K562 (cell line): ENCODE results near the gene URM1. TPM values are rescaled to one million over a fixed set of nuclear protein-coding genes. Genes with fewer than 3 reads are reported as not detected.

Experiments used
- ATAC-seq: fragments of 200-7000 bp; cut with Tn5 transposase; 3 replicates; pipeline ENCODE4 v1.9.1; 2020; ENCODE audit warnings: moderate library complexity
- Bru-seq: library from RNA; stranded (reverse); fragments of 400-500 nt; gene quantifications from one replicate; lab custom pipeline; 2021; lab: Mats Ljungman, UMichigan
- BruChase-seq, 2 experiments: library from RNA; stranded (reverse); fragments of 400-500 nt; gene quantifications; one replicate each; lab custom pipeline; 2021; lab: Mats Ljungman, UMichigan
- BruUV-seq: library from RNA; stranded (reverse); fragments of 400-500 nt; replicated peaks from 2 replicates; lab custom pipeline; 2021; lab: Mats Ljungman, UMichigan
- CTCF ChIA-PET: fragments of 300-600 bp; formaldehyde crosslinking; extraction: SDS; loops from one replicate; lab custom pipeline; 2021; ENCODE audit warnings: low intra/inter-chr PET ratio; lab: Yijun Ruan, JAX
- POLR2A ChIA-PET: fragments of 300-600, 350-650 bp; sonication (Branson Sonifier 250); formaldehyde crosslinking; extraction: SDS; loops from one replicate; lab custom pipeline; 2021; ENCODE audit warnings: antibody characterized with exemption, inconsistent platforms; lab: Yijun Ruan, JAX
- DNase-seq, 4 experiments: peaks; one replicate each; pipeline versions ENCODE4 v3.0.0 to v3.0.0-alpha.2; 2011 to 2018; ENCODE audit warnings: low spot score in 3 of 4, mixed read lengths in 3 of 4; ENCODE audit errors: extremely low read depth in 1 of 4
- FAIRE-seq: peaks from 2 replicates; lab custom pipeline; 2011; peaks lifted over from hg19 to GRCh38; lab: Jason Lieb, UNC
- H2AFZ ChIP-seq: 2 replicates; pipeline ENCODE4 v1.6.0; 2011; ENCODE audit warnings: low read depth, low read length, control low read depth, inconsistent platforms
- H3K27ac ChIP-seq: fragments of 200-600 bp; 3 replicates; pipeline ENCODE4 v1.8.0; 2011; ENCODE audit warnings: low read depth, mild to moderate bottlenecking, control low read depth, inconsistent platforms, low read length, moderate library complexity, mixed read lengths; ENCODE audit errors: extremely low read depth
- H3K27me3 ChIP-seq, 2 experiments: fragments of 300-600 bp in 1 of 2; 2 replicates in 1 of 2; 3 replicates in 1 of 2; pipeline versions ENCODE4 v1.6.0 to v1.8.0; 2011; ENCODE audit warnings: inconsistent platforms in 2 of 2, low read length in 2 of 2, mild to moderate bottlenecking in 1 of 2, mixed read lengths in 1 of 2, moderate library complexity in 1 of 2; ENCODE audit not compliant: control insufficient read depth in 2 of 2, insufficient read depth in 2 of 2
- H3K36me3 ChIP-seq: fragments of 300-600 bp; 3 replicates; pipeline ENCODE4 v1.8.0; 2011; ENCODE audit warnings: mild to moderate bottlenecking, low read length, inconsistent platforms; ENCODE audit not compliant: control insufficient read depth, insufficient read depth
- H3K4me1 ChIP-seq, 2 experiments: fragments of 200-600 bp in 1 of 2; replicated peaks in 1 of 2; 2 replicates in 1 of 2; 3 replicates in 1 of 2; pipeline versions ENCODE4 v1.5.1 to v1.8.0; 2011; ENCODE audit warnings: inconsistent platforms in 2 of 2, low read length in 2 of 2, mild to moderate bottlenecking in 1 of 2, mixed read lengths in 1 of 2, moderate library complexity in 1 of 2; ENCODE audit not compliant: control insufficient read depth in 2 of 2, insufficient read depth in 2 of 2
- H3K4me2 ChIP-seq: 2 replicates; pipeline ENCODE4 v1.6.1; 2011; ENCODE audit warnings: low read length, control low read depth, inconsistent platforms, mixed read lengths; ENCODE audit not compliant: insufficient read depth
- H3K4me3 ChIP-seq: fragments of 200-600 bp; sonication (generic), shearing (Covaris generic); 2 replicates; pipeline ENCODE4 v1.5.1; 2016; ENCODE audit warnings: control low read depth, inconsistent platforms
- H3K79me2 ChIP-seq: fragments of 200-600 bp; 3 replicates; pipeline ENCODE4 v1.8.0; 2011; ENCODE audit warnings: low read length, inconsistent platforms; ENCODE audit not compliant: control insufficient read depth, insufficient read depth
- H3K9ac ChIP-seq, 2 experiments: 2 replicates each; pipeline versions ENCODE4 v1.6.0 to v1.6.1; 2011; ENCODE audit warnings: low read depth in 2 of 2, low read length in 2 of 2, control low read depth in 1 of 2, inconsistent platforms in 1 of 2, mild to moderate bottlenecking in 1 of 2, mixed read lengths in 1 of 2; ENCODE audit not compliant: insufficient read depth in 1 of 2
- H3K9me1 ChIP-seq: one replicate; pipeline ENCODE4 v1.6.0; 2011; ENCODE audit warnings: inconsistent platforms, mild to moderate bottlenecking, low read length, moderate library complexity; ENCODE audit not compliant: control insufficient read depth, insufficient read depth
- H3K9me3 ChIP-seq: replicated peaks from 2 replicates; pipeline ENCODE4 v1.5.1; 2011; ENCODE audit warnings: low read depth, low read length, inconsistent platforms; ENCODE audit not compliant: control insufficient read depth, insufficient read depth
- H4K20me1 ChIP-seq: replicated peaks from 2 replicates; pipeline ENCODE4 v1.6.1; 2011; ENCODE audit warnings: low read length, inconsistent platforms, mixed read lengths; ENCODE audit not compliant: control insufficient read depth, insufficient read depth
- ARID1B ChIP-seq: fragments of 450-650 bp; IDR thresholded peaks from 2 replicates; pipeline ENCODE4 v1.6.1; 2016; ENCODE audit warnings: antibody characterized with exemption, mild to moderate bottlenecking, inconsistent platforms
- BDP1 ChIP-seq: IDR thresholded peaks from 3 replicates; pipeline ENCODE4 v1.6.1; 2011; ENCODE audit not compliant: insufficient read length, insufficient read depth
- MTA2 ChIP-seq: fragments of 450-650 bp; IDR thresholded peaks from 2 replicates; pipeline ENCODE4 v1.6.1; 2016; ENCODE audit warnings: low read depth
- NR2C2 ChIP-seq, 2 experiments: fragments of 200-800 bp in 1 of 2; sonication (Bioruptor generic) in 1 of 2; sonication (generic) in 1 of 2; formaldehyde crosslinking in 1 of 2; IDR thresholded peaks; 2 replicates each; pipeline versions ENCODE4 v1.6.1 to v1.8.0; 2016 to 2022; ENCODE audit warnings: mild to moderate bottlenecking in 1 of 2, missing compliant biosample characterization in 1 of 2, missing genetic modification characterization in 1 of 2, missing genetic modification reagents in 1 of 2
- SMAD3 ChIP-seq: fragments of 450-650 bp; formaldehyde crosslinking; conservative IDR thresholded peaks from 2 replicates; pipeline ENCODE4 v1.4.0; 2020; ENCODE audit warnings: mild to moderate bottlenecking
- TAF15 ChIP-seq: fragments of 200-400 bp; formaldehyde crosslinking; IDR thresholded peaks from 2 replicates; pipeline ENCODE4 v1.6.1; 2017; ENCODE audit warnings: mild to moderate bottlenecking, low read depth, low read length, moderate library complexity
- TCF15 ChIP-seq: fragments of 250-450 bp; sonication (Bioruptor Pico); IDR thresholded peaks from 2 replicates; pipeline ENCODE4 v1.8.0; 2022; ENCODE audit warnings: moderate library complexity, mild to moderate bottlenecking, inconsistent platforms
- ZNF644 ChIP-seq: fragments of 200-800 bp; sonication (Bioruptor generic); IDR thresholded peaks from 2 replicates; pipeline ENCODE4 v1.6.1; 2016; ENCODE audit warnings: low read depth, missing genetic modification characterization, missing compliant biosample characterization
- WGBS: fragments of 100-300 bp; shearing (Covaris generic); methylation state at CpG from one replicate; pipeline ENCODE4 v1.1.6; 2016; ENCODE audit warnings: low coverage, mixed read lengths; ENCODE audit not compliant: insufficient coverage; ENCODE audit errors: missing lambda C conversion rate; 5-methylcytosine and 5-hydroxymethylcytosine counted together
- in situ Hi-C: fragments of 300-500 bp; cut with MboI; formaldehyde crosslinking; loops from 4 replicates; pipeline ENCODE4 v1.15.0; 2018; ENCODE audit warnings: inconsistent platforms, mixed read lengths
- intact Hi-C: fragments of 100-400 bp; cut with micrococcal nuclease; formaldehyde crosslinking; loops from 2 replicates; pipeline ENCODE4 v1.14.2; 2022
- long read RNA-seq, 3 experiments: library from polyadenylated mRNA in 2 of 3; library from RNA in 1 of 3; unstranded in 2 of 3; stranded (forward) in 1 of 3; transcript quantifications; one replicate each; pipeline ENCODE4 v2.0.0, GENCODE V29; 2019 to 2022
- polyA minus RNA-seq, 3 experiments: library from RNA; depleted of rRNA, polyadenylated mRNA; stranded (reverse); fragments of >200 nt; gene quantifications; 2 replicates each; pipeline ENCODE4 v1.2.3, GENCODE V29; 2011
- polyA plus RNA-seq, 8 experiments: library from polyadenylated mRNA; depleted of rRNA in 4 of 8; stranded (reverse) in 5 of 8; unstranded in 3 of 8; fragments of >200 nt; fragmentation: Nextera tagmentation in 2 of 8; fragmentation: Illumina TruSeq in 1 of 8; extraction: Ambion mirVana in 2 of 8; extraction: Trizol in 1 of 8; gene quantifications; 2 replicates each; pipeline versions ENCODE4 v1.2.1 to v1.2.3, GENCODE V29; 2011 to 2014; ENCODE audit warnings: inconsistent platforms in 1 of 8, missing spikeins in 1 of 8
- total RNA-seq, 7 experiments: library from RNA; depleted of rRNA in 6 of 7; stranded (reverse); fragments of >200 nt in 6 of 7; fragmentation: Illumina TruSeq in 2 of 7; extraction: Trizol in 2 of 7; gene quantifications; 2 replicates each; pipeline versions ENCODE4 v1.2.1 to v1.2.3, GENCODE V29; 2011 to 2021; ENCODE audit warnings: low replicate concordance in 1 of 7
- TF ChIP-seq, protein P1 (sequence below): fragments of 450-650 bp; IDR thresholded peaks from 2 replicates; pipeline ENCODE4 v1.6.1; 2016; ENCODE audit warnings: mild to moderate bottlenecking
- TF ChIP-seq, protein P2 (sequence below): fragments of 450-650 bp; formaldehyde crosslinking; IDR thresholded peaks from 2 replicates; pipeline ENCODE4 v1.4.0; 2020; ENCODE audit warnings: mild to moderate bottlenecking, mixed read lengths

The URM1 gene
- total RNA-seq (2011; cell fraction: chromatin; rRNA removed; ENCODE audit: low replicate concordance): 21.1 and 48.4 TPM in 2 replicates
- 27.8 and 30.0 TPM in 2 replicates for total RNA-seq (2011; cell fraction: nucleolus; rRNA removed)
- 33.7 and 46.3 TPM in 2 replicates for total RNA-seq (2011; cell fraction: nucleoplasm; rRNA removed)
- total RNA-seq (2014; rRNA removed) (53.3 and 68.0 TPM in 2 replicates), total RNA-seq (2014; rRNA removed; fragmentation: Illumina TruSeq; extraction: Trizol) (25.4 and 35.7 TPM in 2 replicates), total RNA-seq (2015; rRNA removed; fragmentation: Illumina TruSeq; extraction: Trizol) (33.7 and 37.3 TPM in 2 replicates), total RNA-seq (2021) (82.0 and 83.8 TPM in 2 replicates), polyA plus RNA-seq (2011; rRNA removed) (57.0 and 74.4 TPM in 2 replicates), polyA plus RNA-seq (2014; fragmentation: Illumina TruSeq; extraction: Trizol) (88.9 and 90.6 TPM in 2 replicates), polyA plus RNA-seq (2014; fragmentation: Nextera tagmentation; extraction: Ambion mirVana) (10 to 100 TPM; 10.1 to 24.7 TPM), polyA plus RNA-seq (2014; rRNA removed) (72.1 and 81.3 TPM in 2 replicates), polyA minus RNA-seq (2011; rRNA and poly(A)+ RNA removed) (19.9 and 27.1 TPM in 2 replicates), Bru-seq, nascent RNA (percentile 75 among the genes with signal in this experiment), BruChase-seq, experiment 1, labeled RNA remaining after a 2-hour chase (percentile 77 among the genes with signal in this experiment), BruChase-seq, experiment 2, labeled RNA remaining after a 6-hour chase (percentile 74 among the genes with signal in this experiment)
- polyA plus RNA-seq (2011; cell fraction: cytosol; rRNA removed): 67.6 and 87.3 TPM in 2 replicates
- polyA plus RNA-seq (2011; cell fraction: nucleus; rRNA removed): 57.5 and 83.7 TPM in 2 replicates
- 87.7 and 104 TPM in 2 replicates for polyA plus RNA-seq (2012)
- 25.8 and 28.1 TPM in 2 replicates for polyA minus RNA-seq (2011; cell fraction: cytosol; rRNA and poly(A)+ RNA removed)
- 8.9 and 11.1 TPM in 2 replicates for polyA minus RNA-seq (2011; cell fraction: nucleus; rRNA and poly(A)+ RNA removed)
- long read RNA-seq, experiment 1, transcript URM1-203 (5 exons, 2,650 nt): major isoform, 24 of 102 reads
- long read RNA-seq, experiment 1, partial matches to known transcripts: 71 of 102 reads
- long read RNA-seq, experiment 1, other reads (novel, unspliced or antisense): 3 of 102 reads
- long read RNA-seq, experiment 2, transcript URM1-203 (5 exons, 2,650 nt): major isoform, 52 of 160 reads
- long read RNA-seq, experiment 2, partial matches to known transcripts: 42 of 160 reads
- long read RNA-seq, experiment 2, other reads (novel, unspliced or antisense): 66 of 160 reads
- long read RNA-seq, experiment 3, transcript URM1-203 (5 exons, 2,650 nt): major isoform, 44 of 57 reads
- long read RNA-seq, experiment 3, partial matches to known transcripts: 0 of 57 reads
- long read RNA-seq, experiment 3, other reads (novel, unspliced or antisense): 10 of 57 reads

DNA sequence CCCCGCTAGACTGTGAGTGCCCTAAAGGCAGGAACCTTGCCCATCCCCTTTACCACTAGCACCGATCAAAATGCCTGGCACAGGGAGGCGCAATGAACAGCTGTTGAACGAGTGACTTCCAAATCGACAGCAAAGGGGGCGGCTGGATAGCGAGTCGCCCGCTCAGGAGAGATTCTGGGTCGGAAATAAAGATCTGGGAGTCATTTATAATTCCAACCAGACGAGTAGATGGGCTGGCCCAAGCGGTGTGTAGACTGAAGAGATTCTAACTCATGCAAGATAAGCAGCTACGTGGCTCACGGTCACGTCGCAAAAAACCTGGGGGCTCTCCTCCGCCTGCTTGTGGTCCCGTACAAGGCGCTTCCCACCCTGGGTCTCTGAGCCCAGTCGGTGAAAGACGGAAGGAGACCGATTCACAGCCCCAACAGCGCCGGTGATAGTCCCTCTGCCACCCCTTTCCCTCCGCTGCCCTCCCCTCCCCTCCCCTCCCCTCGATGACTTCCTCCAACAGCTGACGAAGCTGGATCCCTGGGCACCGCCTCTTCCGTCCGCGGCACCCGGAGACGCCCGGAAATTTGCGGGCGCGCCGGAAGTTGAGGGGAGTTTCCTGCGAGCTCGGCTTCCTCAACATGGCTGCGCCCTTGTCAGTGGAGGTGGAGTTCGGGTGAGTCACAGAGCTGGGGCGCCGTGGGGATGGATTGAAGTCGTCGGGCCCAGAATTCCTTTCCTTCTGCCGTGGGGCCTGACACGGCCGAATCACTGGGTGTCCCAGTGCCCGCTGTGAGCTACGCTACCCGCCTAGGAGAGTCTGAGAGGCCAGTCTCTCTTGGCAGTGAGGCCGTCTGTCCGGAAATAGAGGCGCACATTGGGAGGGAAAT is at the start of gene URM1:
Gene URM1, plus strand, starts transcription at position 623 of the 878 bp plus-strand sequence. Its CDS starts 7 bp downstream, at position 630.
- ChIA-PET POLR2A (interaction anchor here (0.5 to 2.2 kb wide), 12 partner anchors 10 to 277 kb away, joined by 3 to 11 read pairs (median 4); partner anchors contain the start of genes GOLGA2 and SWI5), CTCF (no interaction called here)
- peaks cover 53% of the 10 kb centered on the region for H3K79me2 ChIP-seq
- WGBS: under 1% methylated on average over 43 of the region's 55 CpGs
- DNase-seq (peak; percentile 94 to 98 (median 96)), ATAC-seq (peak; percentile 98), FAIRE-seq (peak; percentile 89)
- no peaks in the 10 kb centered on the region for H3K27me3 ChIP-seq
- peak within 1 kb of the TSS; percentile 96 for H3K4me2 ChIP-seq
- peak within 1 kb of the TSS; percentile 97 for H2AFZ ChIP-seq
- no peaks in the 10 kb centered on the region for H4K20me1 ChIP-seq
- H3K9me3 ChIP-seq: no peaks in the 10 kb centered on the region
- peaks cover 24% of the 10 kb centered on the region for H3K36me3 ChIP-seq
- in situ Hi-C loops (loop anchor here (25.0 kb wide), 1 partner anchor 609 kb away; no protein-coding TSS in a partner anchor), intact Hi-C loops (no loop called here)
- TSS peak; percentile 97 for BruUV-seq
- peak within 1 kb of the TSS; percentile 84 for H3K4me3 ChIP-seq
- peak within 1 kb of the TSS; percentile 77 for H3K27ac ChIP-seq
- peak within 1 kb of the TSS; percentile 86 to 96 for H3K9ac ChIP-seq
- no peaks in the 10 kb centered on the region for H3K9me1 ChIP-seq
- H3K4me1 ChIP-seq: peaks cover 13 to 14% of the 10 kb centered on the region in 2 experiments
- TF ChIP-seq TAF15 (no peak), ZNF644 (tag) (no peak), SMAD3 (no peak), MTA2 (no peak), TCF15 (CRISPR knock-in tag) (no peak), ARID1B (no peak), NR2C2 (CRISPR knock-in tag; IDR thresholded peaks at IDR 0.05) (no peak), NR2C2 (tag; IDR thresholded peaks at IDR 0.05) (no peak; the same call in 1 of the 2 replicates), BDP1 (no peak)
- TF ChIP-seq, protein P1, sequence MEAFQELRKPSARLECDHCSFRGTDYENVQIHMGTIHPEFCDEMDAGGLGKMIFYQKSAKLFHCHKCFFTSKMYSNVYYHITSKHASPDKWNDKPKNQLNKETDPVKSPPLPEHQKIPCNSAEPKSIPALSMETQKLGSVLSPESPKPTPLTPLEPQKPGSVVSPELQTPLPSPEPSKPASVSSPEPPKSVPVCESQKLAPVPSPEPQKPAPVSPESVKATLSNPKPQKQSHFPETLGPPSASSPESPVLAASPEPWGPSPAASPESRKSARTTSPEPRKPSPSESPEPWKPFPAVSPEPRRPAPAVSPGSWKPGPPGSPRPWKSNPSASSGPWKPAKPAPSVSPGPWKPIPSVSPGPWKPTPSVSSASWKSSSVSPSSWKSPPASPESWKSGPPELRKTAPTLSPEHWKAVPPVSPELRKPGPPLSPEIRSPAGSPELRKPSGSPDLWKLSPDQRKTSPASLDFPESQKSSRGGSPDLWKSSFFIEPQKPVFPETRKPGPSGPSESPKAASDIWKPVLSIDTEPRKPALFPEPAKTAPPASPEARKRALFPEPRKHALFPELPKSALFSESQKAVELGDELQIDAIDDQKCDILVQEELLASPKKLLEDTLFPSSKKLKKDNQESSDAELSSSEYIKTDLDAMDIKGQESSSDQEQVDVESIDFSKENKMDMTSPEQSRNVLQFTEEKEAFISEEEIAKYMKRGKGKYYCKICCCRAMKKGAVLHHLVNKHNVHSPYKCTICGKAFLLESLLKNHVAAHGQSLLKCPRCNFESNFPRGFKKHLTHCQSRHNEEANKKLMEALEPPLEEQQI: no peak
- TF ChIP-seq, protein P2, sequence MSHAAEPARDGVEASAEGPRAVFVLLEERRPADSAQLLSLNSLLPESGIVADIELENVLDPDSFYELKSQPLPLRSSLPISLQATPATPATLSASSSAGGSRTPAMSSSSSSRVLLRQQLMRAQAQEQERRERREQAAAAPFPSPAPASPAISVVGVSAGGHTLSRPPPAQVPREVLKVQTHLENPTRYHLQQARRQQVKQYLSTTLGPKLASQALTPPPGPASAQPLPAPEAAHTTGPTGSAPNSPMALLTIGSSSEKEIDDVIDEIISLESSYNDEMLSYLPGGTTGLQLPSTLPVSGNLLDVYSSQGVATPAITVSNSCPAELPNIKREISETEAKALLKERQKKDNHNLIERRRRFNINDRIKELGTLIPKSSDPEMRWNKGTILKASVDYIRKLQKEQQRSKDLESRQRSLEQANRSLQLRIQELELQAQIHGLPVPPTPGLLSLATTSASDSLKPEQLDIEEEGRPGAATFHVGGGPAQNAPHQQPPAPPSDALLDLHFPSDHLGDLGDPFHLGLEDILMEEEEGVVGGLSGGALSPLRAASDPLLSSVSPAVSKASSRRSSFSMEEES (CRISPR knock-in tag): no peak
